ENCODE measurements around the gene USP37.
"Not testable (repeated sequence)": the region's sequence is repeated elsewhere in the genome, so short reads cannot be mapped to it uniquely, and the experiment has no call there.

Gene USP37

GRCh38 chr2:218555527-218555926 is 12.6 kb downstream of the USP37 start:
- H3K4me1 ChIP-seq (ENCODE audit: insufficient read depth, low read length): no peaks in the 10 kb centered on the region
- peaks cover 88% of the 10 kb centered on the region for H3K36me3 ChIP-seq (ENCODE audit: insufficient read depth, low read length)
- no peak overlapping the region for H3K27ac ChIP-seq (ENCODE audit: low read length)
- H3K9me3 ChIP-seq (ENCODE audit: insufficient read depth, low read length, severe bottlenecking): no peaks in the 10 kb centered on the region
- H2AFZ ChIP-seq (ENCODE audit: low read depth, low read length): no peak overlapping the region
- TF ChIP-seq CTCF (IDR thresholded peaks at IDR 0.05; ENCODE audit: borderline replicate concordance, extremely low read depth, low read length, poor library complexity, severe bottlenecking) (no peak), EZH2 (IDR thresholded peaks at IDR 0.05; ENCODE audit: borderline replicate concordance, low read depth, low read length, severe bottlenecking) (no peak)
- H4K20me1 ChIP-seq (ENCODE audit: insufficient read depth, low read length): peaks cover 3% of the 10 kb centered on the region; the same call in 1 of the 2 replicates
- H3K27me3 ChIP-seq (ENCODE audit: insufficient read depth, low read length, poor library complexity): no peaks in the 10 kb centered on the region
- H3K79me2 ChIP-seq (ENCODE audit: insufficient read depth, low read length): peaks cover 21% of the 10 kb centered on the region; the same call in 1 of the 2 replicates
- H3K4me2 ChIP-seq (ENCODE audit: insufficient read depth, low read length): no peak overlapping the region
- no peak overlapping the region for H3K4me3 ChIP-seq (ENCODE audit: low read depth in 1 of 2, low read length in 2 of 2)
- DNase-seq: no peak
- H3K9ac ChIP-seq (ENCODE audit: low read depth, low read length): no peak overlapping the region
- no peak for ATAC-seq (ENCODE audit: insufficient read depth, low read depth)

GRCh38 chr2:218554225-218554624 is 13.9 kb downstream of the USP37 start:
- H3K27me3 ChIP-seq (ENCODE audit: insufficient read depth, low read length, poor library complexity); H3K9ac ChIP-seq (ENCODE audit: low read depth, low read length); H3K4me2 ChIP-seq (ENCODE audit: insufficient read depth, low read length); H3K9me3 ChIP-seq (ENCODE audit: insufficient read depth, low read length, severe bottlenecking); H3K4me1 ChIP-seq (ENCODE audit: insufficient read depth, low read length); H3K27ac ChIP-seq (ENCODE audit: low read length); H2AFZ ChIP-seq (ENCODE audit: low read depth, low read length); ATAC-seq (ENCODE audit: insufficient read depth, low read depth); DNase-seq; H4K20me1 ChIP-seq (ENCODE audit: insufficient read depth, low read length); H3K4me3 ChIP-seq (ENCODE audit: low read depth in 1 of 2, low read length in 2 of 2): not testable (repeated sequence)
- peaks cover 86% of the 10 kb centered on the region for H3K36me3 ChIP-seq (ENCODE audit: insufficient read depth, low read length)
- peaks cover 12% of the 10 kb centered on the region; the same call in 1 of the 2 replicates for H3K79me2 ChIP-seq (ENCODE audit: insufficient read depth, low read length)

GRCh38 chr2:218547978-218548377 is 20.2 kb downstream of the USP37 start:
- TF ChIP-seq EZH2 (IDR thresholded peaks at IDR 0.05; ENCODE audit: borderline replicate concordance, low read depth, low read length, severe bottlenecking) (no peak), CTCF (IDR thresholded peaks at IDR 0.05; ENCODE audit: borderline replicate concordance, extremely low read depth, low read length, poor library complexity, severe bottlenecking) (no peak)
- Histone ChIP-seq H3K9me3 (ENCODE audit: insufficient read depth, low read length, severe bottlenecking) (no peaks in the 10 kb centered on the region), H2AFZ (ENCODE audit: low read depth, low read length) (no peak overlapping the region), H3K27ac (ENCODE audit: low read length) (no peak overlapping the region), H3K4me3 (ENCODE audit: low read depth in 1 of 2, low read length in 2 of 2) (no peak overlapping the region), H3K4me1 (ENCODE audit: insufficient read depth, low read length) (no peaks in the 10 kb centered on the region), H3K36me3 (ENCODE audit: insufficient read depth, low read length) (peaks cover 86% of the 10 kb centered on the region), H3K4me2 (ENCODE audit: insufficient read depth, low read length) (no peak overlapping the region), H3K79me2 (ENCODE audit: insufficient read depth, low read length) (no peaks in the 10 kb centered on the region), H3K9ac (ENCODE audit: low read depth, low read length) (no peak overlapping the region), H3K27me3 (ENCODE audit: insufficient read depth, low read length, poor library complexity) (no peaks in the 10 kb centered on the region), H4K20me1 (ENCODE audit: insufficient read depth, low read length) (no peaks in the 10 kb centered on the region)
- DNase-seq (no peak), ATAC-seq (ENCODE audit: insufficient read depth, low read depth) (no peak)

GRCh38 chr2:218547511-218547910 is 20.6 kb downstream of the USP37 start:
- no peaks in the 10 kb centered on the region for H4K20me1 ChIP-seq (ENCODE audit: insufficient read depth, low read length)
- H3K9me3 ChIP-seq (ENCODE audit: insufficient read depth, low read length, severe bottlenecking): no peaks in the 10 kb centered on the region
- TF ChIP-seq EZH2 (IDR thresholded peaks at IDR 0.05; ENCODE audit: borderline replicate concordance, low read depth, low read length, severe bottlenecking): no peak
- no peak for TF ChIP-seq CTCF (IDR thresholded peaks at IDR 0.05; ENCODE audit: borderline replicate concordance, extremely low read depth, low read length, poor library complexity, severe bottlenecking)
- no peak overlapping the region for H3K4me2 ChIP-seq (ENCODE audit: insufficient read depth, low read length)
- no peaks in the 10 kb centered on the region for H3K4me1 ChIP-seq (ENCODE audit: insufficient read depth, low read length)
- peaks cover 86% of the 10 kb centered on the region for H3K36me3 ChIP-seq (ENCODE audit: insufficient read depth, low read length)
- H3K9ac ChIP-seq (ENCODE audit: low read depth, low read length): no peak overlapping the region
- ATAC-seq (ENCODE audit: insufficient read depth, low read depth) (no peak), DNase-seq (no peak)
- H3K4me3 ChIP-seq (ENCODE audit: low read depth in 1 of 2, low read length in 2 of 2): no peak overlapping the region
- no peak overlapping the region for H3K27ac ChIP-seq (ENCODE audit: low read length)
- no peaks in the 10 kb centered on the region for H3K27me3 ChIP-seq (ENCODE audit: insufficient read depth, low read length, poor library complexity)
- no peak overlapping the region for H2AFZ ChIP-seq (ENCODE audit: low read depth, low read length)
- H3K79me2 ChIP-seq (ENCODE audit: insufficient read depth, low read length): no peaks in the 10 kb centered on the region

Data from DND-41 (cell line).